Fibroblast of skin of left biceps (primary cell): ENCODE results near the gene SLC9A9.

Experiments used
- DNase-seq, 2 experiments: peaks; one replicate each; pipeline ENCODE4 v3.0.0-alpha.2; 2013; ENCODE audit warnings: low read depth in 2 of 2

Gene SLC9A9

GRCh38 chr3:143247073-143247472 is 601.2 kb downstream of the SLC9A9 start:
- no peak for DNase-seq

DNA sequence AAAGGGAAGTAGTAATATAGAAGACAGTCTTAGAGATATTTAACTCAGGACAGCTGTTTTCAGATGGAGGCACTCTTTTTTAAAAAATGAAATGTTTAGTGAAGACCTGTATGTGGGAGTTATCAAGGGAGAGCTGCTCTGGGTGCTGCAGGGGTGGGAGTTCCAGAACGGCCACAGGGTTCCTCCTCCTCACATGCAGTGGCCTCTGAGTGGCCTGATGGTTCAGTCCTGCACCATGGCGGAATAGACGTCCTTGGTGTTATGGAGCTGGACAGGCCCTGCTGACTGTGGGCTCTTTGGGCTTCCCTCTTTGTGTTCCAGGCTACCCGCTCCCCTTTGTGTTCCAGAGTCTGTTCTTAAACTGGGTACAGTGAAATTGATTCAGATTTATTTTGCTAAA is 602.6 kb downstream of the SLC9A9 start:
- DNase-seq, result no peak

DNA sequence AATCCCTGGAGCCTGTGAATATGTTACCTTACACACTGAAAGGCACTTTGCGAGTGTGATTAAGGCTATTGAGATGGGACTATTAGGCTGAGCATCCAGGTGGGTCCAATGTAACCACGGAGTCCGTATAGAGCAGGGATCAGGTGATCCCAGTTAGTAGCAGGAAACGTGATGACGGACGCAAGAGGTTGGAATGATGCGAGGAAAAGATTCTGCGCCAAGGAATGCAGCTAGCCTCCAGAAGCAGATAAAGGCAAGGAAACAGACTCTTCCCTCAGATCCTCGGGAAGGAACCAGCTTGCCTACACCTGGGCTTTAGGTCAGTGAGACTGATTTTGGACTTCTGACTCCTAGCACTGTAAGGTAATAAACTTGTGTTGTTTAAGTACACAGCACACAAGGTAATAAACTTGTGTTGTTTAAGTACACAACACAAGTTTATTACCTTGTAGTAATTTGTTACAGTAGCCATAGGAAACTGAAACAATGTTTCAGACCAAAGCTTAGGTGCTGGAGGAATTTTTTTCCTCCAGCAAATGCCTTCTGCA is 603.7 kb downstream of the SLC9A9 start:
- DNase-seq, result no peak

- DNase-seq, result no peak
Observed at GRCh38 chr3:143243686-143244085, 604.6 kb downstream of the SLC9A9 start.

DNA sequence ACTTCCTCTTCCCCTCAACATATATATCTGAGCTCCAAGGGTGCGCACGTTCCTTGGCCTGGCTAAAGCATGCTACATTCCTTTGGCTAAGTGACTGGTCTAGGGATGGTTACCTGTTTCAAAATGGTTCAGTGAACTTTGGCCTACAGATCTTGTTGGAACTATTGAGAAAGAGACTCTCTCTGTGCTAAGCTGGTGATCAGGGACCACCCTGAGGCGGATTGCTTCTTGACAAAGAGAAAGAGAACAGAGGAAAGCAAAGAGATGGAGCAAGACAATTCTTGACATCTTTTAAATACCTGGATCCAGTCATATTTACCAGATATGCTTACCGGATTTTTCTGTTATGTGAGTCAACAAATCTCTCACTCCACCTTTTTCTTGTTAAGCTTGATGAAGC is 605.6 kb downstream of the SLC9A9 start:
- no peak for DNase-seq

DNA sequence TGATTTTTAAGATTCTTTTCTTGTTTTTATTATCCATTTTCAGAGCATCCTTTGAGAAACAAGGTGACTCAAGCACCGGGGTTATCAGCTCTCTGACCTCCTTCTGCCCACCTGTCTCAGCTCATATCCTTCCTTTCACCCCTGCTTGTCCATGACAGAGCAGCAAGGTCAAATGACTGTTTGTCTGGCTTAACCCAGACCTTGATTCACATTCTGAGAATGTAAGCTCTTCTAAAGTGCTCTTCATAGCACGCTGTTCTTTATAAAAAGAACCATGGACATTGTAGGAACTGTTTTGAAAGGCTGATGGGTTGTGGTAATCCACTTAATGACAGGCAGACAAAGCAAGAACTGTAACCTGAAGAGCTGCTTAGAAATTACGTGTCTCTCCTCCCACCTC is 606.2 kb downstream of the SLC9A9 start:
- no peak for DNase-seq

GRCh38 chr3:143241481-143241951 is 606.8 kb downstream of the SLC9A9 start:
- DNase-seq, result peak in 1 of 2 experiments; percentile 18

GRCh38 chr3:143240886-143241285 is 607.4 kb downstream of the SLC9A9 start:
- DNase-seq, result no peak

DNA sequence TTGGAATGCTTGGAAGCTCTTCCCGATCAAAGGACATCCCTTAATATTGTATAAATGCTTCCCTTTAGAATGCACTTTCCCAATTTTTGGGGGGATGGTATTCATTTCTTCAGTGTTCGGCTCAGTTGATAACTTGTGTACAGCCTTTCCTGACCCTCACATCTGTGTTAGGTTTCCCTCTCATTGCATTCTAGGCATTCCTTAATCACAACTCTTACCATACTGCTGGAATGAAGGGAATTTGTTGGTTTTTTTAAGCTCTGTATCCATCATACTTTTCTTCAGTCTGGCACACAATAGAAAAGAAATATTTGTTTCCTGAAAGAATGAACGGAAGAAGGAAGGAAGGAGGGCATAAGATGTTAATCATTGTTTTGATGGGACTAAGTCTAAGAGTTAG is 609.2 kb downstream of the SLC9A9 start:
- DNase-seq, result peak; percentile 54 to 58

GRCh38 chr3:143237077-143237627 is 611.1 kb downstream of the SLC9A9 start:
- no peak for DNase-seq

DNA sequence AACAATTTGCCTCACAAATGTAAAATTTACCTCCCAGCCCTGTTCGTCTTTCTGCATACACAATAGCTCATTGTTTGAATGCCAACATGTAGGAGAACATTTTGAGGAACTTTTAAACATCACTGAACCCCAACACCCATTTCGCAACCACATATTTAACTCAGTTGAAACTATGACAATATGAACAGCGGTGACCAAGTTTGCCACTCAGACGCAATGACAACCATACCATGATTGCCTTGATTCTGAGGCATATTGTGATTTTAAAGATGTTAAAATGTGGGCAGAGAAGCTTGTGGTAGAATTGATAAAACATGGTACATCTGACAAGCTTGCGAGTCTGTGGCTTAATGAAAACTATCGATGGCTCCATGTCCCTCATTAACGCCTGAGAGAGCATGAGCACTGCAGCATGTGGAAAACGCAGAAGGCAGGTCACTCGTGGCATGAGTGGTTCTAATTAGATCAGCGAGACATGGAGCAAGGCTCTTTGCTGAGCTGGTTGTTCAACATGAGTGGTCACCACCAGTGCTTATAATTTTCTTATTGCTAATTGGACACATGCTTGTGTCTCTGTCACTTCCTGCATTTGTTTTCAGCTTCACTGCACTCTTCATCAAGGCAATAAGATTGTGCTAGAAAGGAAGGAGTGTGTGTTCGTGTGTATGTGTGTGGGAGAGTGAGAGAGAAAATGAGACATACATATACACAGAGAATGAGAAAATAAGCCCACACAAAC is 611.9 kb downstream of the SLC9A9 start:
- no peak for DNase-seq

GRCh38 chr3:143235614-143236204 is 612.6 kb downstream of the SLC9A9 start:
- no peak for DNase-seq

GRCh38 chr3:143234526-143234925 is 613.7 kb downstream of the SLC9A9 start:
- no peak for DNase-seq

- no peak for DNase-seq
Observed at GRCh38 chr3:143232981-143233380, 615.3 kb downstream of the SLC9A9 start.

GRCh38 chr3:143228405-143228804 is 619.9 kb downstream of the SLC9A9 start:
- DNase-seq, result no peak

DNA sequence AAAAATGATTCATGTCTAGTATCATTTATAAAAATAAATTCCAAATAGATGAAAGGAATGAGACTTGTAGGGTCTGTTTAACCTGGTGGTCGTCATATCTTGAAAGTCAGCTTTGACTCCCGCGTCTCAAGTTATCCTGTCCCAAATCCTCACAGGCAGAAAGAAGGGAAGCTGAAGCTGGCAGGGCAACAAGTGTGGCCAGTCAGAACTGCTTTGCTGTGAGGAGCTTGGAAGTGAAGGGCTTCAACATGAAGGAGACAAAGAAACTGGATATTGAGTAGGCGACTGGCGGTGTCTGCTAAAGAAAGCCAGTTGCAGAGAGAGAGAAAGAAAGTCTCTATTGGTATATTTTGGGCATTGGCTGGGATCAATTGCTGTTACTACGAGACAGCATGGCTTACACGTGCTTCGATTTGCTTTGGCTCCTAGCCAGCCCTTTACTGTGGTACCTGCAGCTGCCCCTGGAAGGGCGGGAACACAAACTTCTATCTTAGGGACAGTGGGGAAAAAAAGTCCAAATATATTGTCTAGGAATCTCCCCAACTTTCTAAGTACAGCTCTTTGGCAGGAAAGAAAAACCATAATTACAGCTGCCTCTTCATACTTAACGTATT is 621.5 kb downstream of the SLC9A9 start:
- DNase-seq, result no peak

DNA sequence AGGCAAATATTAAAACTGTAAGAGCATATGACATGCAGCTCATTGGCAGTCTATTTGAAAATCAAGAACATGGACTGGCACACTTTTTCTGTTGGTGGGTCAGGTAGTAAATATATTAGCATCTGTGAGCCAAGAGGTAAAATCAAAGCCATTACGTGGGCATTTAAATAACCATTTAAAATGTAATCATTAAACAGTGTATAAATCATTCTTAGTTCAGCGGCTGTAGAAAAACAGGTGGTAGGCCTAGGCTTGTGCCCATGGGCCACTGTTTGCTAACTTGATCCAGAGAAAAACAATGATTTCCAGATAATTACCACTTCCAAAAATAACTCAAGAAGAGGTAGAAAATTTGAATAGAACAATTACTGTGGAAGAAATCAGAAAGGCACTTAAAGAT is 623.6 kb downstream of the SLC9A9 start:
- no peak for DNase-seq

DNA sequence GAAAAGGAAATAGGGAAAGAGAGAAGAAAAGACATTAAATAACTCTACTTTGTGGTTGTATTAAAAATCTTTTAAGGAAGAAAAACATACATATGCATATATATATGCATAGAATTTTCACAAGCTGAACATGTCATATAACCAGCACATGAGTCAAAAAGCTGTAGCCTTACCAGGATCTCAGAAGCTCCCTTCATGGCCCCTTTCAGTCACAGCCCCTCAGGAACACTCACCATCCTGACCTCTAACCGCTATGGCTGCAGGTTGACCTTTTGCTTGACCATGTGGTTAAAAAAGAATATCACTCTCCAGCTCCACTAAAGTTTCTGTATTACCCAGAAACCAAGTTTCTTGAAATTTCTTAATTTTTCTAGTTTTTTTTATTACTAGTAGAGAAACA is 625.3 kb downstream of the SLC9A9 start:
- DNase-seq, result no peak

DNA sequence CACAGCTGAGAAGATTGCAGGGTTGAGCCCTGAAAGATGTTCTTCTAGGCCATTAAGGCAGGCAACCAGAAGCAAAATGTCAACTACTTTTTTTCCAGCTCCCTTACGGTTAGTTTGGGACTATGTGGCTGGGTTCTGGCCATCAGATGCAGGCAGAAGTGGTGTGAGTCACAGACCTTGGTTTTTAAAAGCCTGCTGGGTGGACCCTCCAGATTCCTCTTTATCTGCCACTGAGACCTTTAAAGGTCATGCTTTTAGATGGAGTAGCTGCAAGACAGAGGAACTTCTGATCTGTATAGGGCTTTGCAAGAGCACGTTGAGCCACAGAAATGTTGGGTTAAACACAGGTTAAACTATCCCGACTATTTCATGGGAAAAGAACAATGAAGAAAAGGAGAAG is 625.8 kb downstream of the SLC9A9 start:
- no peak for DNase-seq

DNA sequence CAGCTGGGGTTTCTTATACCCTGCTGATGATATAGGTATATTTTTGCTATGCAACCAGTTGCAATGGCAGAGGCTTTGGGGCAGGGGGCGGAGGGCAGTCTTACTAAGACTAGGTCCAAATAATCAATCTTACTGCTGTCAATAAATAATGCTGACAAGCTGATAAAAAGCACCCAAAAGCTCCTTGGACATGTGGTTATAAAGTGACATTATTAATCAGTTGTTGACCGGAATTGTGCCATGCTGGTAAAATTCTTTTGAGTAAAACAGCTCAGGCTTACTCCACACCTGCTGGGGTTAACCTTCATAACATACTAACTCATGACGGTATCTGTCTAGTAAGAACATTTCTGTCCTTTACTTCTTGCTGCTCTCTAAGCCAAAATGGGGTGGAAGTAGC is 626.8 kb downstream of the SLC9A9 start:
- no peak for DNase-seq

GRCh38 chr3:143220741-143221140 is 627.5 kb downstream of the SLC9A9 start:
- DNase-seq, result no peak

DNA sequence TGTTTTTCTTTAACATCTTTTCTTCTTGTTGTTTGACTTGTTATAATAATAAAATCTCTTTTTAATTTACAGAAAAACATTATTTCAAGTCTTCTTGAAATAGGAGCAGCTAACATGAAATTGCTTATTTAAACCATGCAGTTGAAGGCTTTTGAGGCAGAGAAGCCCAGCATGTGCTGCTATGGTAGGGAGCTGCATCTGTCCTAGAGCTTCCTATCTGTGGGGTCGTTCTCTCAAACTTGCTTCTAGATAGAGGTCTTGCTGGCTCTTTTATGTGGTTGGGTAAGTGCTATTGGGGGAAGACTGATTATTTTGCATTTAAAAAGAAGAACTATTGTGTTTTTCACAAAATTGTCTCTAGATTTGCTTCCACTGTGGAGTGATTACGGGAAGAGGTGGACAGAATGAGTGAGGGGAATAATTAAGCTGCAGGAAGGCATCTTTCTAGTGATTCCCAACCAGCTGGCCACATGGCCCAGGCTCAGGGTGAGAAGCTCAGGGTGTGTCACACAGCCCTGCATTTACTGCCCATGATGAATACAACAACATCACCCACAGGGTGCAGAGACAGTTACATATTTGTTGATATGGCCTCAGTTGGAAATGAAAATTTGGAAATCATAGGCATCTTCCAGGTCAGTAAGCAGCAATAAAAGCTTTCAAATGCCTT is 630.0 kb downstream of the SLC9A9 start:
- no peak for DNase-seq
